ENCODE results near the gene PIK3R4.

Gene PIK3R4

GRCh38 chr3:130739848-130740247, 6.8 kb downstream of the PIK3R4 start:
- no peak for DNase-seq

DNA sequence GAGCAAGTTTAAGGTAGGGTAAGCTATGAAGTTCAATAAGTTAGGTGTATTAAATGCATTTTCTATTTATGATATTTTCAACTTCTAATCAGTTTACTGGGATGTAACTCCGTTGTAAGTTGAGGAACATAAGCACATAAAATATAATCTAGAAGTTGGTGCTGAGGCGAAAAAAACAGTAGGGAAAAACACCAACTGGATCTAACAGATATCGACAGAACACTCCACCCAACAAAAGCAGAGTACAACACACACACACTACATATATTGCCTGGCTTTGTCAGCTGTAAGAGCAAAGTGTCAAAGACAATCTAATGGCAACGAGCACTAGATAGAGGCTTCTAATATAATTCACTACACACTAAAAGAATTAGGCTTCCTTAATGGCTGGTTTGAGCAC, 8.4 kb downstream of the PIK3R4 start:
- no peak for DNase-seq

DNA sequence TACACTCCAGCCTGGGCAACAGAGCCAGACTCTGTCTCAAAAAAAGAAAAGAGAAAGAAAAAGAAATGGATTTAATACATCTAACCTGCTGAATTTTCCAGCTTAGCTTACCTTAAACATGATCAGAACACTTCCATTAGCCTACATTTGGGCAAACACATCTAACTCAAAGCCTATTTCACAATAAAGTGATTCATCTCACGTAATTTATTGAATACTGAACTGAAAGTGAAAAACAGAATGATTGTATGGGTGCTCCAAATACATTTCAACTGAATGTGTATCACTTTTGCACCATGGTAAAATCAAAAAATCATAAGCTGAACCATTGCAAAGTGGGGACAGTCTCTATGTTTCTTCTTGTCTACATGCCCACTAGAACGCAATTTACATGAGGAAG, 9.0 kb downstream of the PIK3R4 start:
- no peak for DNase-seq

GRCh38 chr3:130733236-130733875, 13.3 kb downstream of the PIK3R4 start:
- no peak for DNase-seq

- DNase-seq, result no peak
Observed at GRCh38 chr3:130732501-130732900, 14.1 kb downstream of the PIK3R4 start.

GRCh38 chr3:130731817-130732216, 14.8 kb downstream of the PIK3R4 start:
- no peak for DNase-seq

DNA sequence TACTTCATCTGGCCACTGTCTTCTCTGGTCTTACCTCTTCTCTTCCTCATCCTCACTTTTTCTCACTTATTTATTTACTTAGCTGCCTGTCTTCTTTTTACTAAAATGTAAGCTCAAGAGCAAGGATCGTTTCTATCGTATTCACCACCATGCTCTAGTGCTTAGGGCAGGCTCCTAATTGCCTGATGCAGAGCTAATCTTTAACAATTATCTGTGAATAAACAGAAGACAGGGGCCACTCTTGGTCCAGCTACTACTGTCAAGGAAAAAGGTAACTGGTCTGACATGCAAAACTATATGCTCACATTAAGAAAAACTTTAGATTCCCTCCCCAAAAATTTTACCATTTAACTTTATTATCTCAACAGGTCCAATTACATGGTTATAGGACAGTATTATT, 17.5 kb downstream of the PIK3R4 start:
- no peak for DNase-seq

- no peak for DNase-seq
Observed at GRCh38 chr3:130728037-130728436, 18.6 kb downstream of the PIK3R4 start.

DNA sequence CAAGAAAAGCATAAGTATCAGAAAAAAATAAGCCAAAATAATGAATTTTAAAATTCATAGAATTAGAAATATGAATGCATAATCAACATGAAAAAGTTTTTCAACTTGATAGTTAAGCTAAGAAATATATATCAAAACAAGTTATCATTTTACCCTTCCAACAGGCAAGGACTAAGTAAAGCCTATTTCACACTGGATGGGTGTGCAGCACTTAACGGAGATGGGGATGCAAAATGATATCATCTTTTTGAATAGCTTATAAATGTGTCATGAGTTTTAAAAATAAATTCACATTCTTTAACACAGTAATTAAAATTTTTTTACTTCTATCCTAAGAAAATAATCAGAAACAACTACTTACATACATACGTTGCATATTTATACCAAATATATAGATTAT, 20.9 kb downstream of the PIK3R4 start:
- no peak for DNase-seq

DNA sequence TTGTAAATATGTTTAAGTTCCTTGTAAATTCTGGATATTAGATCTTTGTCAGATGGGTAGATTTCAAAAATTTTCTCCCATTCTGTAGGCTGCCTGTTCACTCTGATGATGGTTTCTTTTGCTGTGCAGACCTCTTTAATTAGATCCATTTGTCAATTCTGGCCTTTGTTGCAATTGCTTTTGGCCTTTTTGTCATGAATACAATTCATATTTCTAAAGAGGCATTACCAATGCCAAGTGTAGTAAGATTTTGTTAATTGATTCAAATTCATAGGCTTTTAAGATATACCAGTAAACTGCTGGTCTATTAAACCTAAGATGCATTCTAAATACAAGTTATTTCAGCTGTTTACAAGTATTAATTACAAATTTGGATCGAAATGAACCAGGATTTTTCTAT, 31.0 kb downstream of the PIK3R4 start:
- no peak for DNase-seq

DNA sequence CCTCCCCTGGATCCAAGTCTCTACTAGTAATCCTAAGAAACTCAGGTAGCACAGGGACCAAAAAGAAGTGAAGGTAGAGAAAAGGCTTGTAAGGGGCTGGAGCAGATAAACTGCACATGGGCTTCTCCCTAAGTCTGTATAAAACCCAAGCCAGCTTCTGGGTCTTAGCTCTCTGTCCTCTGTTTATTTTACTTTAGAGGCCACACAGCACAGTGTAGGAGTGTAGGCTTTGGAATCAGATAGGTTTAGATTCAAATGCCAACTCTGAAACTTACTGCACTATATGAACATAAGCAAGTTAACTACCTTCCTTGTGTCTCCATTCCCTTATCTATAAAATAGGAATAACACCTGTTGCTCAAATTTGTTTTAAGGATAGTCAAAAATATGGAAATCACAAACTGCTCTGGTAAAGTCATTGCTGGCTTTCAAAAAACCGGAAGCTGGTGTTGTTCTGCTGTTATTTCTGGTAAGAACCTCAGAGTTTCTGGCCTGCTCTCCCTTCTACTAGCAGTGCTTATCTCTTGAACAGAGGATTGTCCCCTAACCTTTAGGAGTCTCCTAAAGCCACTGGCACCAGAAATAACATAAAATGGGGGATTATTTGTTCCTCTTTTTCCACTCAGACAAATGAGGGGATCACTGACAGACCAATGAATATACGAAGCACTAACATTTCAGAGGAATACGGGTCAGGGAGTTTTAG, 33.8 kb downstream of the PIK3R4 start:
- DNase-seq, result no peak

DNA sequence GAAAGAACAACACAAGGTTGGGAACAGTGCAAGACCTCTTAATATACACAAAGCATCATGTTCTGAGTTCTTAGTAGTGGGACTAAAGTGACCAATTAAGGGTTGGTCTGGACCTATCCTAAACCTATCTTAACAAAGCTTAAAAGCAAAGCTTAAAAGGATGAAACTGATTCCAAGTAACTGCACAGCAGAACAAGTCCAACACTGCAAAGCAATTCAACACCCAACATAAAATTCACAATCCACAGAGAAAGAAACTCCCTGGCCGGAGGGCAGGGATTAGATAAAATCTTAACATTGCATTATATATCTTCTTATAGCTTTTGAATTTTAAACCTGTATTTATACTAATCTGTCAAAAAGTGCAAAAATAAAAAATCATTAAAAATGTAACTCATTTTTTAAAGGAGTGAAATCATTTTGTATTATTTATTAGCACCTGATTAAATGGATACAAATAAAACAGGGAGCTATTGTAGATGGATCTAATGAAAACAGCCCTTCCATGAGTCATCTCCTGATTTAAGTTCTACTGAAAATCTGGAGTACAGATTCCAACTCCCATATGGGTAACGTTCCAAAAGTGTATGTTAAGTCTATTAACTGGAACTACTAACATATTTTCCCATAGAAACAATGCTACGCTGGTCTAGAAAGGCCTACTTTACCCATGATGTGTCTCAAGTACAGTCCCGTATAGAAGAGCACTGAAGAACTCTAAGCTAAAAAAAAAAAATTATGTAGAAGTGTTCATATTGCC, 34.9 kb downstream of the PIK3R4 start:
- DNase-seq, result no peak

DNA sequence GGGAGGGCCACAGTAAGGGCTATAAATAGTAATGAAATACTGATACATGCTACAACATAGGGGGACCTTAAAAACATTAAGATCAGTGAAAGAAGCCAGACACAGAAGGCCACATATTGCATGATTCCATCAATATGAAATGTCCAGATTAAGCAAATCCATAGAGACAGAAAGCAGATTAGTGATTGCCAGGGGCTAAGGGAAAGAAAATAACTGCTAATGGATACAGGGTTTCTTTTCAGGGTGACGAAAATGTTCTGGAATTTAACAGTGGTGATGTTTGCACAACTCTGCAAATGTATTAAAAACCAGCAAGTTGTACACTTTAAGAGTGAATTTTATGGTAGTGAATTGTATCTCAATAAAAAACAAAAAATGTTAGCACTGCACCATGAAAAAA, 37.0 kb downstream of the PIK3R4 start:
- no peak for DNase-seq

- DNase-seq, result no peak
Observed at GRCh38 chr3:130707902-130708601, 38.6 kb downstream of the PIK3R4 start.

GRCh38 chr3:130705501-130705900, 41.1 kb downstream of the PIK3R4 start:
- no peak for DNase-seq

GRCh38 chr3:130702985-130703384, 43.6 kb downstream of the PIK3R4 start:
- DNase-seq, result no peak

- no peak for DNase-seq
Observed at GRCh38 chr3:130700541-130700940, 46.1 kb downstream of the PIK3R4 start.

DNA sequence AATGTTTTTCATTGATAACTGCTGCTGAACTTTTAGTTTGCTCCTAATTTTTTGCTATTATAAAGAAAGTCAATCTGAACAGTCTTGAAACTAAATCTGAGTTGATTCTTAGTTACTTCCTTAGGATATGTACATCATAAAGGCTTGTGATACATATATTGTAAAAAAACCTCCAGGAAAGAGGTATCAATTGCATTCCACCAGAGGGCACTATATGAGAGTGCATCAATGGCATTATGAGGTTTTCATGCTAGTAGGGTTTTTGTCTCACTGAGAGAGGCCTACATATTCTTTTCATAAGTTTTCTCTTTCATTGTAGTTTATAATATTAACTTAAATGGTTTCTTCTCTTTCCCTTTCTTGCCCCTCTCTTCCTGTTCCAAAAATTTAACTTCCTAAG, 46.9 kb downstream of the PIK3R4 start:
- DNase-seq, result no peak

DNA sequence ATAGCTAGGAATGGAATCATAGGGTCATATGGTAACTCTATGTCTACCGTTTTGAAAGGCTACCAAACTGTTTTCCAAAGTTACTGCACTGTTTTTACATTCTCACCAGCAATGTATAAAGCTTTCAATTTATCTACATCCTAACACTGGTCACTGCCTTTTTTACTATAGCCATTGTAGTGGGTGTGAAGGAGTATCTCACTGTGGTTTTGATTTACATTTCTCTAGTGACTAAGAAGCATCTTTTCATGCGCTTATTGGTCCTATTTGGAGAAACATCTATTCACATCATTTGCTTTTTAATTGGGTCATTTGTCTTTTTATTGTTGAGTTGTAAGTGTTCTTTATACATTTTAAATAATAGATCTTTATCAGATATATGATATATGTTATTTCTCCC, 53.3 kb downstream of the PIK3R4 start:
- DNase-seq, result no peak

- no peak for DNase-seq
Observed at GRCh38 chr3:130692455-130692854, 54.2 kb downstream of the PIK3R4 start.

GRCh38 chr3:130688697-130689470, 57.7 kb downstream of the PIK3R4 start:
- no peak for DNase-seq

GRCh38 chr3:130688015-130688688, 58.5 kb downstream of the PIK3R4 start:
- no peak for DNase-seq

Data from activated gamma-delta T cell treated with Interleukin-2 at 50 U/mL for 16 hours (primary cell).